ENCODE measurements around the gene SLC17A9. TPM values are rescaled to one million over a fixed set of nuclear protein-coding genes. Genes with fewer than 3 reads are reported as not detected.

SLC17A9 gene
- total and polyA plus RNA-seq, 7 donors, result 0.32 to 1.0 (median 0.88) TPM

DNA sequence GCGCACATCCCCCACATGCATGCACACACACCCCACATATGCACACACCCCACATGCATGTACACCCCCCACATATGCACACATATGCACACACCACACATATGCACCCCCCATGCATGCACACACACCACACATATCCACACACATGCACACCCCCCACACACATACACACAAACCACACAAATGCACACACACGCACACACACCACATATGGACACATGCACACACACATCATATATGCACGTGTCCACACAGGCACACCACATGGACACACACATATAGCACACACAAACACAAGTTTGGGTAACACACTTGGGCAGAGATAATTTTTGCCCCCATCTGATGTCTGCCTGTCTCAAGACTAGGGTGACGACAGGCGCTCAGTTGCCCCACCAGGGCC is 45.9 kb downstream of the SLC17A9 start:
- WGBS, 3 donors, result 76 to 86% (median 78%) methylated on average over 5 of the region's 5 CpGs
- Histone ChIP-seq H3K9me3 (no peaks in the 10 kb centered on the region), H3K4me1 (no peaks in the 10 kb centered on the region), H3K27ac (no peak overlapping the region), H3K4me3 (no peak overlapping the region), H3K27me3 (ENCODE audit: insufficient read depth in 3 of 3, low read length in 2 of 3) (peaks cover 0 to 89% (median 28%) of the 10 kb centered on the region in 3 donors), H3K36me3 (ENCODE audit: insufficient read depth in 1 of 2, low read depth in 1 of 2) (no peaks in the 10 kb centered on the region)
- TF ChIP-seq, protein P1, sequence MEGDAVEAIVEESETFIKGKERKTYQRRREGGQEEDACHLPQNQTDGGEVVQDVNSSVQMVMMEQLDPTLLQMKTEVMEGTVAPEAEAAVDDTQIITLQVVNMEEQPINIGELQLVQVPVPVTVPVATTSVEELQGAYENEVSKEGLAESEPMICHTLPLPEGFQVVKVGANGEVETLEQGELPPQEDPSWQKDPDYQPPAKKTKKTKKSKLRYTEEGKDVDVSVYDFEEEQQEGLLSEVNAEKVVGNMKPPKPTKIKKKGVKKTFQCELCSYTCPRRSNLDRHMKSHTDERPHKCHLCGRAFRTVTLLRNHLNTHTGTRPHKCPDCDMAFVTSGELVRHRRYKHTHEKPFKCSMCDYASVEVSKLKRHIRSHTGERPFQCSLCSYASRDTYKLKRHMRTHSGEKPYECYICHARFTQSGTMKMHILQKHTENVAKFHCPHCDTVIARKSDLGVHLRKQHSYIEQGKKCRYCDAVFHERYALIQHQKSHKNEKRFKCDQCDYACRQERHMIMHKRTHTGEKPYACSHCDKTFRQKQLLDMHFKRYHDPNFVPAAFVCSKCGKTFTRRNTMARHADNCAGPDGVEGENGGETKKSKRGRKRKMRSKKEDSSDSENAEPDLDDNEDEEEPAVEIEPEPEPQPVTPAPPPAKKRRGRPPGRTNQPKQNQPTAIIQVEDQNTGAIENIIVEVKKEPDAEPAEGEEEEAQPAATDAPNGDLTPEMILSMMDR (IDR thresholded peaks at IDR 0.05), result no peak
- DNase-seq (no peak), ATAC-seq (no peak)
- intact Hi-C loops (cut with DNase I), result no loop called here

DNA sequence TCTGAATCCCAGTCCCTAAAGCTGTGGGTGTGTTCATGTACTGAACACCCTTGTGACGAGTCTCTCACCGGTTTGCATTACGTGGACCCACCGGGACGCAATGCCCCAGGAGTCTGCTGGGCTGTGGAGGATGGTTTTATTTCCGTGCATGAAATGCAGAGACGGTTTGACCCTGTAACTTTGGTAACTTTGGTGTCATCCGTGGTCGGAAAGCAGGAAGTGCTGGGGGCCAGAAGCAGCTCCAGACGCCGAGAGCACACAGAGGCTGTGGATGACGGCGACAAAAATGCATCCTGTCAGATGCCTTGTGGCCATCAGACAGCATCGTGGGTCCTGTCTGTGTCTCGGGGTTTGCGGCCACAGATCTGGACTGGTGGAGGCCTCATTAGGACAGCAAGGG is 47.1 kb downstream of the SLC17A9 start:
- no peak overlapping the region for H3K27ac ChIP-seq
- H3K27me3 ChIP-seq (ENCODE audit: insufficient read depth in 3 of 3, low read length in 2 of 3), result peaks cover 0 to 91% (median 28%) of the 10 kb centered on the region in 3 donors
- H3K36me3 ChIP-seq (ENCODE audit: insufficient read depth in 1 of 2, low read depth in 1 of 2), result no peaks in the 10 kb centered on the region
- no peak for DNase-seq
- intact Hi-C loops (cut with DNase I), result no loop called here
- no peak overlapping the region for H3K4me3 ChIP-seq
- H3K4me1 ChIP-seq, result no peaks in the 10 kb centered on the region
- H3K9me3 ChIP-seq, result no peaks in the 10 kb centered on the region
- no peak for ATAC-seq
- TF ChIP-seq, protein P1 (IDR thresholded peaks at IDR 0.05), result no peak
- WGBS, 3 donors, result 71 to 74% (median 72%) methylated on average over 16 of the region's 16 CpGs

DNA sequence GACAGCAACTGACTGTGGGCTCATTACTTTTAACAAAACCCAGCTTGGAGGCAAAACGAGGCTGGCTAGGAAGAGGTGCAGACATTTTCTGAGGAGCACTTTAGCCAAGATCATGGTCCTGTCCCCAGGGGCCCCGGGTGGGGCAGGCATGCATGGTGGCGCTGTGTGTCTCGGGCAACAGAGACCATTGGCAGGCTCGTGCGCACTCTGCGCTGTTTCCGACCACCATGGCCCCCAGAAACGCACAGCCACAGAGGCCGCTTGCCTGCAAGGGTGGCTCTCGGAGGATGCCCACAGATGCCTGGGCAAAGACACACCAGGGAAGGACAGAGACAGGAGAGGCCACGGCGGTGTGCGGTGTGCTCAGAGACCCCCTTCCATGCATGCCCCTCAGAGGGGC is 47.5 kb downstream of the SLC17A9 start:
- H3K4me3 ChIP-seq, result no peak overlapping the region
- ATAC-seq (no peak), DNase-seq (no peak)
- WGBS, 3 donors, result 82 to 86% (median 84%) methylated on average over 12 to 14 of the region's 14 CpGs
- TF ChIP-seq, protein P1 (IDR thresholded peaks at IDR 0.05), result no peak
- H3K36me3 ChIP-seq (ENCODE audit: insufficient read depth in 1 of 2, low read depth in 1 of 2), result no peaks in the 10 kb centered on the region
- peaks cover 0 to 91% (median 26%) of the 10 kb centered on the region in 3 donors for H3K27me3 ChIP-seq (ENCODE audit: insufficient read depth in 3 of 3, low read length in 2 of 3)
- no peaks in the 10 kb centered on the region for H3K4me1 ChIP-seq
- H3K9me3 ChIP-seq, result no peaks in the 10 kb centered on the region
- no peak overlapping the region for H3K27ac ChIP-seq
- intact Hi-C loops (cut with DNase I), result no loop called here

DNA sequence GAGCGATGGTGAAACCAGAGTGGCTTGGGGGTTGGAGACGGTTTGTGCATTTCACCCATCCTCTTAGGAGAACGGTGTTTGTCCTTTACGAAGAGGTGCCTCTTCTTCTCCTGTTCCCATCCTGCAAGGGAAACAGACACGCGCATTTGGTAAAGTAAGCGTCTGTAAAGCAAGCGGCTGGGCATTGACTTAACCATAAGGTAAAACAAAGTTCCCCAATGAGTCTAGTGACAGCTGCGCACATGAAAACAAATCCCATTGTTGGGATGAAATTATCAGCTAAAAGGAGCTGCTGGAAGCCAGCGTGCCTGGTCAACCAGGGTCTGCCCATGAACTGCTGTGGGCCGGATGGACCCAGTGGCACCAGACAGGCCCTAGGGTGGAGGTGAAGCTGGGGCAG is 48.4 kb downstream of the SLC17A9 start:
- Histone ChIP-seq H3K27ac (no peak overlapping the region), H3K4me3 (no peak overlapping the region), H3K36me3 (ENCODE audit: insufficient read depth in 1 of 2, low read depth in 1 of 2) (no peaks in the 10 kb centered on the region), H3K9me3 (no peaks in the 10 kb centered on the region), H3K27me3 (ENCODE audit: insufficient read depth in 3 of 3, low read length in 2 of 3) (peaks cover 0 to 93% (median 32%) of the 10 kb centered on the region in 3 donors), H3K4me1 (no peaks in the 10 kb centered on the region)
- no peak for DNase-seq
- ATAC-seq, result no peak
- 31 to 42% (median 42%) methylated on average over 11 of the region's 11 CpGs for WGBS, 3 donors
- TF ChIP-seq, protein P1 (IDR thresholded peaks at IDR 0.05), result no peak
- intact Hi-C loops (cut with DNase I), result no loop called here

DNA sequence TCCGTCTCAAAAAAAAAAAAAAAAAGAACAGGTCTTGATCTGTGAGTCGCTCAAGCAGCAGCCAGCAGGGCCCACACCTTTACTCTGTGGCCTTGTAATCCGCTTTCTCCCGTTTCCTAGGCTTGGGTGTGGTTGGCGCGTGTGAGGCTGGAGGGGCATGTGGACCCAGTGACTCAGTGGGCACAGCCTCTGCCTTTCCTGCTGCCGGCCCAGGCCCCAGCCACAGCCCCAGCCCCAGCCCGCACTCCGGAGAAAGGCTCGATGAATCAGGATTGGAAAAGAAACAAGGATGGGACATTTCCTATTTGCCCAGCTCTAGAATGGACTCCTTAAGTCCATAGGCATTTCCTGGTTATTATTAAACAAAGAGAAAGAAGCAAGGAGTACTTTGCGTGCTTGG is 50.0 kb downstream of the SLC17A9 start:
- Histone ChIP-seq H3K9me3 (no peaks in the 10 kb centered on the region), H3K4me3 (no peak overlapping the region), H3K27ac (no peak overlapping the region), H3K4me1 (no peaks in the 10 kb centered on the region), H3K36me3 (ENCODE audit: insufficient read depth in 1 of 2, low read depth in 1 of 2) (no peaks in the 10 kb centered on the region), H3K27me3 (ENCODE audit: insufficient read depth in 3 of 3, low read length in 2 of 3) (peaks cover 0 to 95% (median 38%) of the 10 kb centered on the region in 3 donors)
- intact Hi-C loops (cut with DNase I), result no loop called here
- 78 to 85% (median 78%) methylated on average over 11 of the region's 11 CpGs for WGBS, 3 donors
- ATAC-seq (no peak), DNase-seq (no peak)
- TF ChIP-seq, protein P1 (IDR thresholded peaks at IDR 0.05), result no peak

Measured in psoas muscle (tissue), 8 donors.